Mucosa of descending colon (tissue), 3 donors: Measurements from ENCODE around the gene PIK3CB. TPM values are rescaled to one million over a fixed set of nuclear protein-coding genes. Genes with fewer than 3 reads are reported as not detected.

ENCODE experiments used
- ATAC-seq: fragments of 200-7000 bp; cut with Tn5 transposase; one replicate; pipeline ENCODE4 v1.9.1; 2020; ENCODE audit warnings: mild to moderate bottlenecking, moderate library complexity
- DNase-seq, 3 donors: peaks; one replicate each; pipeline ENCODE4 v3.0.0-alpha.2; 2020
- H3K36me3 ChIP-seq: fragments of 200-600 bp; one replicate; pipeline ENCODE4 v1.8.0; 2021; ENCODE audit warnings: low read depth, mild to moderate bottlenecking
- H3K4me1 ChIP-seq: fragments of 200-600 bp; one replicate; pipeline ENCODE4 v1.8.0; 2021; ENCODE audit warnings: low read depth, mild to moderate bottlenecking
- H3K4me3 ChIP-seq: fragments of 200-600 bp; one replicate; pipeline ENCODE4 v1.8.0; 2021; ENCODE audit warnings: mild to moderate bottlenecking
- H3K9me3 ChIP-seq: fragments of 200-600 bp; one replicate; pipeline ENCODE4 v1.8.0; 2021; ENCODE audit warnings: mild to moderate bottlenecking
- CTCF ChIP-seq: fragments of 200-600 bp; IDR thresholded peaks from one replicate; pipeline ENCODE4 v1.8.0; 2022; ENCODE audit warnings: antibody characterized with exemption, mild to moderate bottlenecking
- intact Hi-C, 2 donors: fragments of 100-400 bp; cut with DNase I in 1 of 2; cut with micrococcal nuclease in 1 of 2; formaldehyde crosslinking; loops; one replicate each; pipeline versions ENCODE4 v1.11.0 to v1.11.1; 2022; cut with DNase I, micrococcal nuclease
- total RNA-seq, 3 donors: library from RNA; stranded (reverse); fragmentation: NEBNext Ultra II Directional in 2 of 3; extraction: Animal tissue kit (Norgen Biotek cat#: 25700) in 2 of 3; gene quantifications; one replicate each; pipeline versions ENCODE4 v1.2.1 to v1.2.4, GENCODE V29; 2021 to 2023
- donor health status: DM: no; HTN: no; CAD: no; lungs with moderate emphysema.
- donor health status: DM: no; HTN: no; CAD: no.
- donor health status: DM: no; HTN: yes; CAD: no.

The PIK3CB gene
- total RNA-seq, 3 donors from 2014 or later = 44.3 to 57.9 (median 51.8) TPM

GRCh38 chr3:138691351-138691750 lies 143.4 kb downstream of the PIK3CB start:
- no peak overlapping the region for H3K4me3 ChIP-seq
- intact Hi-C loops = loop anchor here in 1 of 2 donors (10.0 kb wide), 1 partner anchor 233 kb away; no protein-coding TSS in a partner anchor
- H3K9me3 ChIP-seq = no peaks in the 10 kb centered on the region
- no peak for DNase-seq
- no peaks in the 10 kb centered on the region for H3K4me1 ChIP-seq
- no peak for TF ChIP-seq CTCF
- no peaks in the 10 kb centered on the region for H3K36me3 ChIP-seq
- ATAC-seq = no peak

GRCh38 chr3:138690036-138690435 lies 144.7 kb downstream of the PIK3CB start:
- Histone ChIP-seq H3K9me3 (no peaks in the 10 kb centered on the region), H3K36me3 (no peaks in the 10 kb centered on the region), H3K4me3 (no peak overlapping the region), H3K4me1 (no peaks in the 10 kb centered on the region)
- intact Hi-C loops = loop anchor here in 1 of 2 donors (10.0 kb wide), 1 partner anchor 235 kb away; no protein-coding TSS in a partner anchor
- ATAC-seq (no peak), DNase-seq (no peak)
- no peak for TF ChIP-seq CTCF

- Histone ChIP-seq H3K4me3 (no peak overlapping the region), H3K9me3 (no peaks in the 10 kb centered on the region), H3K36me3 (no peaks in the 10 kb centered on the region), H3K4me1 (no peaks in the 10 kb centered on the region)
- no peak for TF ChIP-seq CTCF
- intact Hi-C loops = no loop called here
- no peak for DNase-seq
- ATAC-seq = peak; percentile 13
These were observed 145.8 kb downstream of the PIK3CB start for GRCh38 chr3:138688871-138689299.

GRCh38 chr3:138687236-138687635 lies 147.5 kb downstream of the PIK3CB start:
- ATAC-seq = peak; percentile 18
- intact Hi-C loops = no loop called here
- TF ChIP-seq CTCF = no peak
- no peaks in the 10 kb centered on the region for H3K9me3 ChIP-seq
- DNase-seq = no peak
- H3K4me1 ChIP-seq = no peaks in the 10 kb centered on the region
- H3K36me3 ChIP-seq = no peaks in the 10 kb centered on the region
- no peak overlapping the region for H3K4me3 ChIP-seq

- Histone ChIP-seq H3K4me1 (no peaks in the 10 kb centered on the region), H3K4me3 (no peak overlapping the region), H3K9me3 (no peaks in the 10 kb centered on the region), H3K36me3 (no peaks in the 10 kb centered on the region)
- no peak for DNase-seq
- intact Hi-C loops = no loop called here
- TF ChIP-seq CTCF = no peak
- peak; percentile 92 for ATAC-seq
These were observed 147.9 kb downstream of the PIK3CB start for GRCh38 chr3:138686771-138687221.

- Histone ChIP-seq H3K36me3 (no peaks in the 10 kb centered on the region), H3K4me1 (no peaks in the 10 kb centered on the region), H3K4me3 (no peak overlapping the region), H3K9me3 (no peaks in the 10 kb centered on the region)
- ATAC-seq = no peak
- intact Hi-C loops = no loop called here
- no peak for DNase-seq
- no peak for TF ChIP-seq CTCF
These were observed 150.3 kb downstream of the PIK3CB start for GRCh38 chr3:138684396-138684795.
